ENCODE results near the gene MED27.
"Not testable (repeated sequence)": the region's sequence is repeated elsewhere in the genome, so short reads cannot be mapped to it uniquely, and the experiment has no call there.

MED27 gene

GRCh38 chr9:132012704-132013357 is 66.8 kb downstream of the MED27 start:
- no peak for FAIRE-seq

DNA sequence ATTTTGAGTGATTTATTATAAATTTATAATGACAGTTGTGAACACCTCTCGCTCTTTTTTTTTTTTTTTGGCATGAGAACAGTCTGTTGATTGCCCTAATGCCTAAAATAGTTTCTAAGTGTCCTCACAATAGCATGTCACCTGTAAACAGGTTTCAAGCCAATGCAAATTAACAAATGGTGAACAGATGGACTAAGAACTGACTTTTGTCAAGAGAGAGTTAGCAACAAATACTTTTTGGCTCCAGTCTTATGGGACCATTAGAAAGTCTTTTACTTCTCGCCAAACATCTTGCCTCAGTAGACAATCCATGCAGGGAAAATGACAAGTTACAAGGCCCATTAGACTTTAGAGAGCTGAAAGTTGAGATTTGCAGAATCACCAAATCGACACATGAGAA is 67.8 kb downstream of the MED27 start:
- no peak for FAIRE-seq

- FAIRE-seq = no peak
Measured at GRCh38 chr9:132011309-132011708, 68.4 kb downstream of the MED27 start.

GRCh38 chr9:132010201-132010600 is 69.5 kb downstream of the MED27 start:
- FAIRE-seq = not testable (repeated sequence)

DNA sequence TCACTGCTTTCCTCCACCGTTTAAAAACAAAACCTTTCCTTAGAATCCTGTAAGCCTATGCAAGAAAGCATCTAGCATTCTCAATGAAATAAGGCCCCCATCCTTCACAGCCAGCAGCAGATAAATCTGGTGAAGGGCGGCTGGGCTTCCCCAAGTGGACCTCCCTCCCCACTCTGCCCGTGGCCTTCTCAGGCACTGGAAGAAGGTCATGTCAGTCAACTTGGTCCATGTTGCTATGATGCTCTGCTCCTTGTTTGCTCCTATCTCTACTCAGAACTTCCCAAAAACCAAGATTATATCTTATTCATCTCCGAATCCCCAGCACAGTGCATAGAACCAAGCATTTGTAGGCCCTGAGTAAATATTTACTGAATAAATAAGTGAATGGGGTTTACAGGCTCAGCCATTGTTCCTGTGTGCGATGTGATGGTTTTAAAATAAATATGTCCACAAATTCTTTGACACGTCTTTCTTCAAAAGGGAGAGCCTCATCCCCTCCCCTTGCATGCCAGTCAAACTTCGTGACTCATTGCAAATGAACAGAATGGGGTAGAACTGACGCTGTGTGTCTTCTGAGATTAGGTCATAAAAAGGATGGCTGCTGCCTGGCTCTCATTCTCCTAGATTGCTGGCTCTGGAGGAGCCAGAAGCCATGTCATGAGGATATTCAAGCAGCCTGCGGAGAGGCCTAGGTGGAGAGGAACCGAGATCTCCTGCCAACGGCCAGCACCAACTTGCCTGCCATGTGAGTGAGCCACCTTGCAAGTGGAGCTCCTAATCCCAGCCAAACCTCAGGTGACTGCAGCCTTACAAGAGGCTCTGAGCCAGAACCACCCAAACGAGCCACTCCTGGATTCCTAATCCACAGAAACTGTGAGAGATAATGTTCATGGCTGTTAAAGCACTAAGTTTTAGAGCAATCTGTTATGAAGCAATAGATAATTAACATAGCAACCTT is 70.5 kb downstream of the MED27 start:
- FAIRE-seq = no peak

GRCh38 chr9:132008184-132008803 is 71.4 kb downstream of the MED27 start:
- FAIRE-seq = no peak

- no peak for FAIRE-seq
Measured at GRCh38 chr9:132007371-132008025, 72.2 kb downstream of the MED27 start.

DNA sequence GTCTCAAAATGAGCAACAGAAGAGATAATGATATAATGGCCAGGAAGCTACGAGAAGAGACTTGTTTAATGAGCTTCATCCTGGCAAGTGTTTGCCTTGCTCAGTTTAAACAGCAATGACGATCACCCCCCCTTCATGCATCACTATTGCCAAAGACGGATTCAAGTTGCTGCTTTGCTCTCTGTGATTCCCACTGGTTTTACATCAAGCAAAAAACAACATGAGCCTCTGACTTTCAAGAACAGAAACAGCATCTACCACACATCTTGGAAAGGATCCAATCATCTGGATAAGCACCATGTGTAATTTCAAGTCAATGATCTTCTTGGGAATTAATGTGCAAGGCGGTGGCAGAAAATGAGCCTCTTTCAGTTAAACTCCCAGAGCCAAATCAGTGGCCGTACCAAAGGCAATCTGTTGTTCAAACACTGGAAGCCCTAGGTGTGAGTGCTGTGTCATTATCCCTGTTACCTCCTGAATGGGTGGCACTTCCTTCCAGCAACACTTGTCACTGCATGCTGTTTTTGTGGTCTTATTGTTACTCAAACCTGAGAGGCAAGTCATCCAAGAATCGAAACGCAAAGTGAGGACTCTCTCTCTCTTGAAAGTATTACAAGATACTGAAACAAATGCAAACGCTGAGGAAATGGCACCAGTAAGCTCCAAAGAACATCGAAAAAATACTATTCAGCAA is 72.8 kb downstream of the MED27 start:
- FAIRE-seq = no peak

GRCh38 chr9:132005899-132006298 is 73.8 kb downstream of the MED27 start:
- no peak for FAIRE-seq

DNA sequence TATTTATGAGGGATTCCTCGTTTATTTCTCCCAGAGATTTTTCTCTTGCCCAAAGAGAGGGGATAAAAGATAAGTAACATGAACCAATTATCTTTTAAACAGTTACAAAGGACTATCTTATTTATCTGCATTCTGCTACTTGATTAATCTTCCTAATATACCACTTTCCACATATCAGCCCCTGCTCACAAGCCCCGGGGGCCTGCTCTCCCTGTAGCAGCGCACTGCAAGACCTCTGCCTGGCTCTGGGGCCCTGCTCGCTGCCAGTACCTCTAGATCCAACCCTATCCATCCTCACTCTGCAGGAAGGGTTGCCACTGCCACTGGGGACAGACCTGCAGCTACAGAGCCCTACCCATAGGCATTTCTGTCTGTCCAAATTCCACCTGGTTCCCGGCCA is 75.3 kb downstream of the MED27 start:
- no peak for FAIRE-seq

DNA sequence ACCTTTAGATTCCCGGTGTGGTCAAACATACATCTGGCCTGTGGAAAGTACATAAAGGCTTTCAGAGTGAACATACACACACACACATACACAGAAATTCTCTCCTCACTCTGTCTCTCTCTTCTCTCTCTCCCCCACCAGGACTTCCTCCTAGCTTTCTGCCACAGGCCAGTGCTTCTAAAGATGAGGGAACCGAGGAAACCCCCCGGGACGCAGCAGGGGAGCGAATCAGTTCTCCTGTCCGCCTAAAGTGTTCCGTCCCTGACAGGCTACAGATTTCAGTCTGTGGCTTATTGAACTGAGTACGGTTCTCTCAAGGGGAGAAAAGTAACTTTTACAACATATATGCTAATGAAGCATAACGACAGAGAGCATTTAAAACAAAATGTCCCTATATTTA is 75.8 kb downstream of the MED27 start:
- FAIRE-seq = no peak

DNA sequence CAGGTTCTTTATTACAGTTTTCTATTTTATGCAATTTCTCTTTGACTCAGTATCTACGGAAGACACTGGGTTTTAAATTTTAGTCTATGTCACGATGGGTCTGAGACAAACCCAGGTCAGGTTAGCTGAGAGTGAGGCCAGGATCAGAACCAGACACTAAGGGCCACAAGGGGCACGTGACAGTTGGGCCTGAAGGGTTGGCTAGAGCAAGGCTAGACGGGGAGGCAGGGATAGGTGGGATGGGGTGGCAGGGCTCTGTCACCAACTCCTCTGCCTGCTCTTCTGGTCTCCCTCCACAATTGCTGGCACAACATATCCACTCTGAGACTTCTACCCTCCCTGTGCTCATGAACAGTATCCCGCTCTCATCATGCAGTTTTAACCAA is 76.4 kb downstream of the MED27 start:
- no peak for FAIRE-seq

GRCh38 chr9:132002643-132003318 is 76.9 kb downstream of the MED27 start:
- FAIRE-seq = no peak

- no peak for FAIRE-seq
Measured at GRCh38 chr9:132001567-132001966, 78.1 kb downstream of the MED27 start.

GRCh38 chr9:132000659-132001058 is 79.0 kb downstream of the MED27 start:
- FAIRE-seq = no peak

- FAIRE-seq = no peak
Measured at GRCh38 chr9:131999692-132000551, 79.7 kb downstream of the MED27 start.

- no peak for FAIRE-seq
Measured at GRCh38 chr9:131997779-131998178, 81.9 kb downstream of the MED27 start.

- no peak for FAIRE-seq
Measured at GRCh38 chr9:131997076-131997475, 82.6 kb downstream of the MED27 start.

DNA sequence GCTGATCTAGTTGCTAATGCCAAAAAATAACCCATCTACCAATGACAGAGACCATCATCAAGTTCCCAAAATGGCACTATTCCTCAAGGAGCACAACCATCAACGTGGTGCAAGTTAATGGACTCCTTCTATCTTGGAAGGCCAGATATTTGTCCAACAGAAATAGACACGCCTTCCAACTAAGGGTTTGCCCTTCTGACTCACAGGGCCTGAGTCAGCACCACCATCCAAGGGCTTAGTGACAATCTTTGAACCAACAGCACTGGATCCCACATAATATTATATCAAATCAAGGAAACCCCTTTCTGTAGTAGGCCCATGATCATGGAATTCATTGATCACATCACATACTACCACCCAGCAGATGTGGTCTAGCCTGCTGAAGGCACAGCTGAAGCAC is 84.3 kb downstream of the MED27 start:
- FAIRE-seq = no peak

- no peak for FAIRE-seq
Measured at GRCh38 chr9:131994364-131995125, 85.1 kb downstream of the MED27 start.

All from TTC549 (cell line).